CD4-positive, alpha-beta T cell (primary cell): ENCODE data around the gene MFN2. TPM values are rescaled to one million over a fixed set of nuclear protein-coding genes. Genes with fewer than 3 reads are reported as not detected.

Experiments used
- ATAC-seq: fragments of 200-7000 bp; cut with Tn5 transposase; one replicate; pipeline ENCODE4 v1.10.0; 2022; ENCODE audit warnings: mild to moderate bottlenecking; ENCODE audit not compliant: poor library complexity
- CTCF ChIA-PET: fragments of 350-600 bp; sonication (Branson Sonifier 250); formaldehyde crosslinking; loops from one replicate; lab custom pipeline; 2021; ENCODE audit warnings: antibody characterized with exemption, inconsistent platforms; lab: Charles Lee
- POLR2A ChIA-PET: fragments of 350-600 bp; sonication (Branson Sonifier 250); formaldehyde crosslinking; loops from one replicate; lab custom pipeline; 2021; ENCODE audit warnings: antibody characterized with exemption, inconsistent platforms; lab: Charles Lee
- DNase-seq, 14 experiments: peaks; one replicate each; pipeline ENCODE4 v3.0.0-alpha.2; 2013 to 2020; ENCODE audit warnings: mixed read lengths in 2 of 14
- H3K27ac ChIP-seq, 2 donors: one replicate each; pipeline versions ENCODE4 v1.5.1 to v1.7.0; 2013; ENCODE audit warnings: low read length in 2 of 2, low read depth in 1 of 2, mild to moderate bottlenecking in 1 of 2
- H3K27me3 ChIP-seq, 2 experiments: 1 replicate in 1 of 2; 2 replicates in 1 of 2; pipeline versions ENCODE4 v1.6.1 to v1.7.0; 2013; ENCODE audit warnings: low read length in 2 of 2, control low read depth in 1 of 2, mild to moderate bottlenecking in 1 of 2, moderate library complexity in 1 of 2; ENCODE audit not compliant: insufficient read depth in 2 of 2, control insufficient read depth in 1 of 2
- H3K36me3 ChIP-seq: one replicate; pipeline ENCODE4 v1.6.1; 2013; ENCODE audit warnings: low read length, control low read depth; ENCODE audit not compliant: insufficient read depth
- H3K4me1 ChIP-seq: one replicate; pipeline ENCODE4 v1.6.1; 2013; ENCODE audit warnings: low read length, control low read depth; ENCODE audit not compliant: insufficient read depth
- H3K4me3 ChIP-seq: one replicate; pipeline ENCODE4 v1.5.1; 2013; ENCODE audit warnings: mild to moderate bottlenecking, low read length, moderate library complexity
- H3K9me3 ChIP-seq, 2 experiments: 1 replicate in 1 of 2; 2 replicates in 1 of 2; pipeline versions ENCODE4 v1.6.1 to v1.7.0; 2013; ENCODE audit warnings: low read length in 2 of 2, mild to moderate bottlenecking in 2 of 2, control low read depth in 1 of 2, moderate library complexity in 1 of 2; ENCODE audit not compliant: control insufficient read depth in 1 of 2, insufficient read depth in 1 of 2
- H3K27ac Mint-ChIP-seq: one replicate; pipeline ENCODE4 v1.8.0; 2020; ENCODE audit warnings: mixed read lengths
- H3K27me3 Mint-ChIP-seq: one replicate; pipeline ENCODE4 v1.8.0; 2021; ENCODE audit warnings: mixed read lengths
- H3K36me3 Mint-ChIP-seq: one replicate; pipeline ENCODE4 v1.8.0; 2021; ENCODE audit warnings: low read depth, mixed read lengths
- H3K4me1 Mint-ChIP-seq: one replicate; pipeline ENCODE4 v1.8.0; 2021; ENCODE audit warnings: low read depth, mixed read lengths
- H3K4me3 Mint-ChIP-seq: one replicate; pipeline ENCODE4 v1.8.0; 2020; ENCODE audit warnings: mild to moderate bottlenecking, mixed read lengths
- H3K9me3 Mint-ChIP-seq: one replicate; pipeline ENCODE4 v1.8.0; 2020; ENCODE audit warnings: mixed read lengths
- CTCF ChIP-seq: fragments of 200-600 bp; IDR thresholded peaks from one replicate; pipeline ENCODE4 v1.8.0; 2022; ENCODE audit warnings: antibody characterized with exemption, mild to moderate bottlenecking
- intact Hi-C, 2 experiments: fragments of 100-400 bp; cut with DNase I in 1 of 2; cut with micrococcal nuclease in 1 of 2; formaldehyde crosslinking; loops; one replicate each; pipeline versions ENCODE4 v1.15.1 to v1.9.0; 2023 to 2025; cut with DNase I, micrococcal nuclease
- total RNA-seq, 174 experiments: library from RNA in 2 of 174; stranded (reverse) in 2 of 174; gene quantifications; one replicate each; pipeline ENCODE4 v1.2.3 and lab custom pipeline; 2021 to 2026

MFN2 gene
- total RNA-seq, 2 experiments from 2014 or later, result 33.0 to 38.1 TPM

DNA sequence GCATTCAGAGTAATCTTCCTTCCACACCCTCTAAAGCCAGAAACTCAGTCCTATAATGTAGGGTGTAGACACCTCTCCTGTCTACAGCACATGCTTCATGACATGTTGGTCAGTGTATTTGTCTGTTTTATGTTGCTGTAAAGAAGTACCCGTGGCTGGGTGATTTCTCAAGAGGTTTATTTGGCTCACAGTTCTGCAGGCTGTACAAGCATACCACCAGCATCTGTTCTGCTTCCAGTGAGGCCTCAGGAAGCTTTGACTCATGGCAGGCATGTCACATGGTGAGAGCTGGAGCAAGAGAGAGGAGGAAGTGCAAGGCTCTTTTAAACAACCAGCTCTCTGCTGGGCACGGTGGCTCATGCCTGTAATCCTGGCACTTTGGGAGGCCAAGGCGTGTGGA, 33.6 kb upstream of the MFN2 start:
- no peak for DNase-seq
- Mint-ChIP-seq H3K4me3 (no peak overlapping the region), H3K9me3 (no peaks in the 10 kb centered on the region), H3K4me1 (no peaks in the 10 kb centered on the region), H3K27ac (no peak overlapping the region), H3K27me3 (no peaks in the 10 kb centered on the region), H3K36me3 (no peaks in the 10 kb centered on the region)
- CTCF ChIA-PET, result no interaction called here
- H3K27me3 ChIP-seq, result no peaks in the 10 kb centered on the region
- no peaks in the 10 kb centered on the region for H3K36me3 ChIP-seq
- ATAC-seq, result no peak
- intact Hi-C loops, result no loop called here
- H3K27ac ChIP-seq, result no peak overlapping the region
- no peaks in the 10 kb centered on the region for H3K9me3 ChIP-seq
- no peaks in the 10 kb centered on the region for H3K4me1 ChIP-seq
- POLR2A ChIA-PET, result no interaction called here
- no peak for TF ChIP-seq CTCF
- no peak overlapping the region for H3K4me3 ChIP-seq

DNA sequence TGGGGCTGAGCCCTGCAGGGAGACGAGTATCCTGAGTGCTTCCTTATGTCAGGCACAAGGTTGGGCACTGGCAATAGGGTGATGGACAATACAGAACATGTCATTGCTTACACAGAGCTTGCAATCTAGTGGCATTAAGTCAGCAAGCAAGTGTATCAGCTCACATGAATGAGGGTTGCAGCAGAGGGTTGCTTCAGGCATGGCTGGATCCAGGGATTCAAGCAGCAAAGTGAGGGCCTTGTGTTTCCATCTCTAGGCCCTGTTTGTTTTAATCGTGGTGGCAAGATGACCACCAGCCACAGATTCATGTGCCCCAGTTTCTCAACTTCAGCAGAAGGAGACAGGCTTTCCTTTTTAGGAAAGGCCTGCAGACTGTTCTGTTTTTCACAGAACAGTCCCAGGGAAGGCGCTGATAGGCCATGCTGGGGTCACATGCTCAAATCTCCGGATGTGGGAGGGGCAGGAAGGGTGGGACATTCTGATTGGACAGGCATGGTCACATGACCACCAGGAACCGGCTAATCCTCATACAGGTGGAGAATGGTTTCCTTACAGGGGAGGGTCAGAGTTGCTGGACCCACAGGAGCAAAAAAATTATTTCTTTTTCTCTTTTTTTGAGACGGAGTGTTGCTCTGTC, 31.3 kb upstream of the MFN2 start:
- POLR2A ChIA-PET, result no interaction called here
- no peaks in the 10 kb centered on the region for H3K36me3 ChIP-seq
- ATAC-seq, result no peak

DNA sequence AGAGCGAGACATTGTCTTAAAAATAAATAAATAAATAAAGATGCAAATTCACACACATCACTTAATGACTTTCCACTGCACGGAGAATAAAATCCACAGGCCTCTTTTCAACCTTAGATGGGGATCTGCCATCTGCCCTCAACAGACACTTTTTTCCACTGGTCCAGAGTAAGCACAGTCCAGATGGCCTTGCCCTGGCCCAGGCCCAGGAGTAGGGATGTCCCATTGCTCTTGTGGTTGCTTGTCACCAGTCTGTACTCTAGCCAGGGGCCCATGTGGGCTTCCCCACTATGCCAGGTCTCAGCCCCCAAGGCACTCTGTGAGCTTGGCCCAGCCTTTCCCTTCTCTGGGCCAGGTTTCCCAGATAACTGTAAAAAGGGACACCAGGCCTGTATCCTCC, 28.3 kb upstream of the MFN2 start:
- no peaks in the 10 kb centered on the region for H3K36me3 Mint-ChIP-seq
- DNase-seq, result no peak

More for the DNA sequence above, 31.3 kb upstream of the MFN2 start:
- CTCF ChIA-PET, result no interaction called here
- Histone ChIP-seq H3K27me3 (no peaks in the 10 kb centered on the region), H3K4me3 (no peak overlapping the region), H3K9me3 (no peaks in the 10 kb centered on the region), H3K27ac (no peak overlapping the region), H3K4me1 (no peaks in the 10 kb centered on the region)
- Mint-ChIP-seq H3K36me3 (no peaks in the 10 kb centered on the region), H3K4me3 (no peak overlapping the region), H3K9me3 (no peaks in the 10 kb centered on the region), H3K4me1 (no peaks in the 10 kb centered on the region), H3K27me3 (no peaks in the 10 kb centered on the region), H3K27ac (no peak overlapping the region)
- no peak for TF ChIP-seq CTCF
- intact Hi-C loops, result no loop called here
- no peak for DNase-seq

More for the DNA sequence above, 28.3 kb upstream of the MFN2 start:
- H3K36me3 ChIP-seq, result no peaks in the 10 kb centered on the region
- no peaks in the 10 kb centered on the region for H3K9me3 Mint-ChIP-seq
- H3K27ac Mint-ChIP-seq, result no peak overlapping the region
- H3K4me1 ChIP-seq, result no peaks in the 10 kb centered on the region
- no peak for TF ChIP-seq CTCF
- H3K27ac ChIP-seq, result no peak overlapping the region
- no peaks in the 10 kb centered on the region for H3K27me3 Mint-ChIP-seq
- H3K9me3 ChIP-seq, result no peaks in the 10 kb centered on the region
- H3K27me3 ChIP-seq, result no peaks in the 10 kb centered on the region
- H3K4me3 Mint-ChIP-seq, result no peak overlapping the region
- intact Hi-C loops, result no loop called here
- CTCF ChIA-PET, result no interaction called here
- H3K4me1 Mint-ChIP-seq, result no peaks in the 10 kb centered on the region
- no peak for ATAC-seq
- POLR2A ChIA-PET, result no interaction called here
- H3K4me3 ChIP-seq, result no peak overlapping the region
